Fibroblast of villous mesenchyme (primary cell): Measurements from ENCODE around the gene STRADA. TPM values are rescaled to one million over a fixed set of nuclear protein-coding genes. Genes with fewer than 3 reads are reported as not detected.

Experiments used
- DNase-seq: peaks from one replicate; pipeline ENCODE4 v3.0.0-alpha.2; 2010; ENCODE audit warnings: low read depth
- H3K4me3 ChIP-seq: 2 replicates; pipeline ENCODE4 v1.5.1; 2011; ENCODE audit warnings: low read depth, mild to moderate bottlenecking, low read length
- CTCF ChIP-seq: IDR thresholded peaks from 2 replicates; pipeline ENCODE4 v1.5.1; 2012; ENCODE audit warnings: low read depth, mild to moderate bottlenecking, low read length; ENCODE audit not compliant: insufficient read depth
- total RNA-seq: library from RNA; depleted of rRNA; stranded (reverse); fragments of >200 nt; gene quantifications from 2 replicates; pipeline ENCODE4 v1.2.3, GENCODE V29; 2012

Gene STRADA
- total RNA-seq, 1 donor = 25.0 TPM

DNA sequence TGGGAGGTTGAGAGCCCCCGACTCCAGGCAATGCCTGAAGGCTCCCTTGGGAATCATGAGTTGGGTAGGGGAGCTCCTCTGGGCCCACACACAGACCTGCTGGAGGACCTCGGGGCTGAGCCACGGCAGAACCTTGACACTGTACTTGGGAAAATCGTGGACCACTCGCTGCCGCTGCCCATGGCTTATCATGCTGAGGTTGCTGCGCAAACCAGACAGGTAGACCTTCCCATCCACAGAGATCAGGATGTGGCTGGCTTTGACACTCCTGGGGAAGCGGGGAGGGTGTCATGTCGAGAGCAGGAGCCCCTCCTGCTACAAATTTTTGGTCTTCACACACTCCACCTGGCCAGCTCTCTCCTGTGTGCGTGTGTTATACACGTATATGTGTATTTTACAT, 34.4 kb downstream of the STRADA start:
- DNase-seq = no peak
- no peak overlapping the region for H3K4me3 ChIP-seq
- no peak for TF ChIP-seq CTCF

DNA sequence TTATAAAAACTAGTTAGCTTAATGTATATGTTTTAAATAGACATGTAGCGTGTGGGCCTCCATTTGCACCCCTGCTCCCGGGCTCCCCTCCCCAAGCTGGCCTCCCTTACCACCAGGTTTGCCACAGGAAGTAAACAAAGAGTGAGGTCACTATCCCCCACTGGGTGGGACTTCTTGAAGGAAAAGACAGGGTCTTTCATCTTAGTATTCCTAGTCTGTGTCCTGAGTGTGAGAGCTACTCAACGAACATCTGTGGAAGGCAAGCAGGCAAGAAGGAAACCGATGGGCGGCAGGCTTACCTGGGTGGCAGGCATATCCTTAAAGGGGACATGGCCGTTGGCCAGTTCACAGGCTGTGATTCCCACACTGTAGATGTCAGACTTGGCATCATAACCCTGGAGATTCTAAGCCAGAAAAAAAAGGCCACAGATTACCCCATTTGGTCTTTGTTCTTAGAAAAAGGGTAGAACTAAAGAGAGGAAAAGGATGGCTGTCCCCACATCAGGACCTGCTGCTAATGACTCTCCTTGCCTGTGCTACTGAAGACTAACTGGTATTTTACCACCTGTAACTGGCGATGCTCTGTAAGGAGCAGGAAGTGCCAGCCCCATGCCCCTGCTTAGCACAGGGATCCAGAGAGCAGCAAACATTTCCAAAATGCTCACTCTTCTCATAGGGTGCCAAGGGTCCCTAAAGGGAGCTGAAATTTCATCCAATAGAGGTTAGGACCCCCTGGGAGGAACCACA, 35.1 kb downstream of the STRADA start:
- no peak overlapping the region for H3K4me3 ChIP-seq
- DNase-seq = no peak
- no peak for TF ChIP-seq CTCF

GRCh38 chr17:63705657-63706056, 35.9 kb downstream of the STRADA start:
- DNase-seq = no peak
- no peak overlapping the region for H3K4me3 ChIP-seq
- TF ChIP-seq CTCF = no peak

DNA sequence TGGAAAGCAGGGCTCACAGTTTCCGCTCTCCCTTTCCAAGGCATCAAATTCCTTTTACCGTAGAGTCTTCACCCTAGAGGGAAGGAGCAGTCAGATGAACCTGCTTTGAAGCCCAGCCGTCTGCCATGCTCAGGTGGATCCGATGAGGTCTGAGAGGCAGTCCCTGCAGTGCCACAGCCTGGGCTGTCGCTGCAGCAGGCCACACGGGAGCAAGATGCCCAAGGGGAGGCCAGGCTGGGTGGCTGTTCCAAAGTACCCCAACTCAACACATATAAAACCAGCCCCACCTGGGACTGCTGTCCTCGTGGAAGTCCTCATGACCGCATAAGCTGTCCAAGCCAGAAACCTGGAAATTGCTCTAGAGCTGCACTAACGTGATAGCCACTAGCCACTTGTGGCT, 36.8 kb downstream of the STRADA start:
- no peak for TF ChIP-seq CTCF
- no peak for DNase-seq

DNA sequence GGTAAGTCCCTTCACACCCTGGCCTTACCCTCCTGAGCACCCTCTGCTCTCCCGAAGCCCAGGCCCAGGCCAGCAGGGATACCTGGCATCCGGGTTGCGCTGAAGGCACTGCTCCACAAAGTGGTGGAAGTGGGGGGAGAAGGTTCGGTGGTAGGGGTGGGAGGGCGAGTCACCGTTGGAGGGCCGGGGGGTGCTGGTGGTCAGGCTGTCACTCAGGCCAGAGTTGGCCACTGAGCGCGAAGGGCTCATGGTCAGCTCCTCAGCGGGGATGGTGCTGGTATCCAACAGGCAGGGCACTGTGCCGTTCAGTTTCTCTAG, 37.4 kb downstream of the STRADA start:
- no peak for DNase-seq
- no peak overlapping the region for H3K4me3 ChIP-seq
- no peak for TF ChIP-seq CTCF

More for the DNA sequence above, 36.8 kb downstream of the STRADA start:
- no peak overlapping the region for H3K4me3 ChIP-seq

- DNase-seq = no peak
- no peak overlapping the region for H3K4me3 ChIP-seq
- no peak for TF ChIP-seq CTCF
These were observed 37.9 kb downstream of the STRADA start for GRCh38 chr17:63703556-63704258.
